ENCODE data around the gene CYP27B1.
"Not testable (repeated sequence)": the region's sequence is repeated elsewhere in the genome, so short reads cannot be mapped to it uniquely, and the experiment has no call there.

Gene CYP27B1

GRCh38 chr12:57783861-57784260 lies 17.0 kb upstream of the CYP27B1 start:
- DNase-seq (ENCODE audit: low spot score), result no peak

- DNase-seq (ENCODE audit: low spot score), result no peak
These were observed 16.6 kb upstream of the CYP27B1 start for GRCh38 chr12:57783466-57783801.

GRCh38 chr12:57782608-57783465 lies 16.0 kb upstream of the CYP27B1 start, which contains the start of gene TSFM:
Gene TSFM, plus strand, starts transcription at chr12:57782787. Its CDS starts 15 bp downstream, at chr12:57782802.
- DNase-seq (ENCODE audit: low spot score), result peak; percentile 82

DNA sequence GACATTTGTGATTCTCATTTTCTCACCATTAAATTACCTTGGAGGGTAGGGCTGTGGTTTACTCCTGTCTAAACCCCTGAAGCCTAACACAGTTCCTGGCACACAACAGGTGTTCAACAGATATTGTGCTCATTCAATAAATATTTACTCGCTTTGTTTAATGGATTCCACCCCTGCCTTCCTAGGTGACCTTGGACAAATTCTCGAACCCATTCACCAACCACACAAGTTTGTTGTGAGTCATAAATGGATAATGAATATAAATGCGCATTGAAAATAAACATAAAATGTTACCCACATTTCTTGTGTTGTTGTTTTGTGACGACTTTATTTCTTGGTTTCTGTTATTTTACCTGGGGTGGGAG lies 15.3 kb upstream of the CYP27B1 start:
- no peak for DNase-seq (ENCODE audit: low spot score)

DNA sequence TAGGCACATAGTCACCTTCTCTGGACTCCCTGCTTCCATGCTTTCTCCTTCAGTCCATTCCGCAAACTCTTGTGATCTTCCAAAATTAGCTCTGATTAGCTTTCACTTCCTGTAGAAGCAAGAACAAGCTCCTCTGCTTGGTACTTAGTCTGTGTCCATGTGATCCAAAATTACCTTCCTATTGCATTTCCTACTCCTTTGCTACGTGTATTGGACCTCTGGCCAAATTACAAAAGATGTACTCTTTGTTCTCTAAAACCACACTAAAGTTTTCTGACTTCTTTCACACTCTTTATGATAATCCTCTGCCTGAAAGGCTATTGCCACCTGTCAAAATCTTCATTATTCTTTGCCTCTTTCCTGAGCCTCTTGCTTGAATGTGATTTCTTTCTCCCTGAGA lies 14.9 kb upstream of the CYP27B1 start:
- DNase-seq (ENCODE audit: low spot score), result no peak

DNA sequence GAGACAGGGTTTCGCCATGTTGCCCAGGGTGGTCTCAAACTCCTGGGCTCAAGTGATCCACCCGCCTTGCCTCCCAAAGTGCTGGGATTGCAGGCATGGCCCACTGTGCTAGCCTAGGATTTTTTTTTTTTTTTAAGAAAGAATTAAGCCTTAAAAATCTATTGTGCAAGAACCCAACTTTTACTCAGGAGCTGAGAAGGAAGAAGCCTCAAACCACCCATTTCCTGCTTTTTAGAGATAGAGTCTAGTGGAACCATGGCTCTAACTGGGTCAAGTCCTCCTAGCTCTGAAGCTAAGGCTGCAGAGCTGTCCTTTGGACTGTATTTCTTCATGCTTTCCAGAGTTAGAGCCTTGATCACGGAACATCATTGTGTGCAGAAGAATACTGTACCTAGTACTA lies 14.4 kb upstream of the CYP27B1 start:
- DNase-seq (ENCODE audit: low spot score), result no peak

- DNase-seq (ENCODE audit: low spot score), result no peak
These were observed 13.5 kb upstream of the CYP27B1 start for GRCh38 chr12:57780284-57780897.

- no peak for DNase-seq (ENCODE audit: low spot score)
These were observed 12.9 kb upstream of the CYP27B1 start for GRCh38 chr12:57779736-57780135.

DNA sequence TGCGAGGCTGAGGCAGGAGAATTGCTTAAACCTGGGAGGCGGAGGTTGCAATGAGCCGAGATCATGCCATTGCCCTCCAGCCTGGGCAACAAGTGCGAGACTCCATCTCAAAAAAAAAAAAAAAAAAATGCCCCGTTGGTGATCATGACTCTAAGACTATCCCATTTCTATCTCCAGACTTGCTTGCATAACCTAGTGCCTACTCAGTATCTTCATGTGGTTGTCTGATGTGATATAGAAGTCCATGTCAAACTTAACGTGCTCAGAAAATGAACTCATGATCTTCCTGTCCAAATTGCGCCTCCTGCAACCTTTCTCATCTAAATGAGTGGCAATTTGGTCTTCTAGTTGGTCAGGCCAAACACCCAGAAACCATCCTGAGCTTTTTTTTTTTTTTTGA lies 11.0 kb upstream of the CYP27B1 start:
- DNase-seq (ENCODE audit: low spot score), result no peak

GRCh38 chr12:57777367-57777766 lies 10.5 kb upstream of the CYP27B1 start:
- DNase-seq (ENCODE audit: low spot score), result no peak

- no peak for DNase-seq (ENCODE audit: low spot score)
These were observed 9.3 kb upstream of the CYP27B1 start for GRCh38 chr12:57776247-57776587.

DNA sequence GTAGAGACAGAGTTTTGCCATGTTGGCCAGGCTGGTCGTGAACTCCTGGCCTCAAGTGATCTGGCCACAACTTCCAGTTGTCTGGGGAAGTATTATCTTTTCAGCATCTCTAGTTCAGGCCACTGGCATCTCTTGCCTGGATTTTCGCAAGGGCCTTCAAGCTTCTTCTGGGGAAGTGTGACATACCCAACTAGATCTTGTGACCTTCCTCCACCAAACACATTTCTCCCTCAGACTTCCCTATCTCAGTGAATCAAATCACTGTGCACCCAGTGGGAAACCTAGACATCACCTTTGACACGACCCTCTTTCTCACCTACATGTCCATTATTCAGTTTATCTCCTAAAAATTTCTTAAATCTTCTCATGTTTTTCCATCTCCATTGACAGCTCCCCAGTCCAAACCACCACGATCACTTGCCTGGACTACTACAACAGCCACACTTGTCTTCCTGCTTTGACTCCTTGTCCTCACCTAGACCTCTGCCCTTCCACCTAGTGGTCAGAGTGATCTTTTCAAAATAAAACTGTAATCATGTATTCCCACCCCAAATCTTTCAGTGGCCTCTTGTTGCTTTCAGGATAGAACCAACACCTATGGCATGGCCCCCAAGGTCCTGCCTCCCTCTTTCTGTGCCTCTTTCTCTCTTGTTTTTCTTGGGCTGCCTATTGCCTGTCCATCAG lies 8.8 kb upstream of the CYP27B1 start:
- no peak for DNase-seq (ENCODE audit: low spot score)

DNA sequence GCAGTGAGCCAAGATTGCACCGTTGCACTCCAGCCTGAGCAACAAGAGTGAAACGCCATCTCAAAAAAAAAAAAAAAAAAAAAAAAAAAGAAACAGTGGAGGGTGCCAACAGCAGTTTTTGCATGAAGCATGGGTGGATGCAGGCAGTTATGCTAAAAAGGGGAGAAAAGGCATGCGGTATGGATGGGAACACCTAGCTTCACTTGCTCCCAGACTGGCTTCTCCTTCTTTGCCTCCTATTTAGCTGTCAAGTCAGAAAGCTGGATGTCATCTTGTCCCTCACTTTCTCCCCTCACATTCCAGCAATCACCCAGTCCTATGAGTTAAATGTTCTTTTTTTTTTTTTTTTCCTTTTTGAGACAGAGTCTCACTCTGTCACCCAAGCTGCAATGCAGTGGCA lies 8.2 kb upstream of the CYP27B1 start:
- no peak for DNase-seq (ENCODE audit: low spot score)

DNA sequence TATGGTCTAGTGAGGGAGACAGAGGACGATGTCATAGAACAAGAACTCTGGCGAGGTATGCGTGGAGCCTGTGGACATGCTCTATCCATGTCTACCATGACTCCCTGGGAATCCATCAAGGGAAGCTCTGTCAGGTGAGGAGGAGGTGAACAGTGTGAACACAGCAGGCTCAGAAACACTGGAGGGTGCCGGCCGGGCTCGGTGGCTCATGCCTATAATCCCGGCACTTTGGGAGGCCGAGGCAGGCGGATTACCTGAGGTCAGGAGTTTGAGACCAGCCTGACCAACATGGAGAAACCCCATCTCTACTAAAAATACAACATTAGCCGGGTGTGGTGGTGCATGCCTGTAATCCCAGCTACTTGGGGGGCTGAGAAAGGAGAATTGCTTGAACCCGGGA lies 7.8 kb upstream of the CYP27B1 start:
- DNase-seq (ENCODE audit: low spot score), result not testable (repeated sequence)

GRCh38 chr12:57772429-57773322 lies 5.8 kb upstream of the CYP27B1 start, which contains the start of gene EEF1AKMT3:
Gene EEF1AKMT3, plus strand, starts transcription at chr12:57772614. Its CDS starts 111 bp downstream, at chr12:57772725.
- peak; percentile 51 for DNase-seq (ENCODE audit: low spot score)

DNA sequence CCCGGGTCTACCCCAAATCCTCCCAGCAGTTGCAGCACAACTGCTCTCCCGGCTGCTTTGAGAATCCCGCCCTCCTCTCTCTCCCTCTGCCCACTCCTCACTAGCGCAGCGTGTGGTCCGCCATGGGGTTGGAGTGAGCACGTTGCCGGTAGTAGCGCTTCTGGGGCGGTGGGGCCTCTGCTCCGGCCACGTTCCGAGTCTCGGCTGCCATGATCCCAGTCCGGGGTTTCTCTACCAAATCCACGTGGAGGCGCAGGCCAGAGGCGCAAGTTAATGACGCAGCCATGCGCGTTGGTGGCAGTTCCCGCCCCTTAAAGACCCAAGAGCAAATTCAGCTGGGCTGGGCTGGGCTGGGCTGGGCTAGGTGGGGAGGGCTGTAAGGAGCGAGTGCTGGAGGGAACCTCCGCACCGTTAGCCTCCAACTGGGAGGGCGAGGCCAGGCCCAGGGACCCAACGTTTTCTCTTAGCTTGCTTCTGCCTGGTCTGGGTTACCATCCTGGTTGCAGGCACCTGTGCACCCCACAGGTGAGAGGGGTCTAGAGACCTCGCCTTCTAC lies 5.1 kb upstream of the CYP27B1 start, which contains the start of gene METTL1:
TSS of gene METTL1 (minus strand) at position 233 of the 556 bp plus-strand sequence. CDS start at position 211, 22 bp downstream.
- peak; percentile 89 for DNase-seq (ENCODE audit: low spot score)

DNA sequence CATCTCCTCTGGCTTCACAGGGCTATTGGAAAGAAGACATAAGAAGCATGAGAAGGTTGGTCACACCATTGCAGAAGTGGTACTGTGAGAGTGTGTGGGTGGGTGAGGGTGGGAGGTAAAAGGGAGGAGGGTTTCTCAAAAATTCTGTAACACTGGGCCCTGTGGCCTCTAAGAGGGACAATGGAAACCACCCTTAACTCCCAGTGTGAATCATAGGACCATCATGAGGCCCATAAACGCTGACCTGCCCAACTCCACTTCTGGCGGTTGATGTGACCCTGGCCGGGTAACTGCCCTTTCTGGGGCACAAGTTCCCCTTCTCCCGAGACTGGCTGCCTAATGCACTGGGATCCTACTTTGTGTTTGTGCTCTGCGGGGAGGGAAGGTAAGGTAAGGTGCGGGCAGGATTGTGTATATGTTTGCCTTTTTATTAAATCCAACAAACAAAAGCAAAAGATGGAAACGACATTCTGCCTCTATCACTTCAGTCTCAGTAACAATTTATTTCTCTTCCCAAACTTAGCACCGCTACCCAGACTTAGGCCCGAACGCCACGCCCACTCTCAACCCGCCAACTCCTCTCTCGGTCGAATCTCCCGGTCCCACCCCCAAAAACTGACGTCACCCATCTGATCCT lies 4.5 kb upstream of the CYP27B1 start:
- DNase-seq (ENCODE audit: low spot score), result peak; percentile 84

- no peak for DNase-seq (ENCODE audit: low spot score)
These were observed 3.9 kb upstream of the CYP27B1 start for GRCh38 chr12:57770734-57771133.

DNA sequence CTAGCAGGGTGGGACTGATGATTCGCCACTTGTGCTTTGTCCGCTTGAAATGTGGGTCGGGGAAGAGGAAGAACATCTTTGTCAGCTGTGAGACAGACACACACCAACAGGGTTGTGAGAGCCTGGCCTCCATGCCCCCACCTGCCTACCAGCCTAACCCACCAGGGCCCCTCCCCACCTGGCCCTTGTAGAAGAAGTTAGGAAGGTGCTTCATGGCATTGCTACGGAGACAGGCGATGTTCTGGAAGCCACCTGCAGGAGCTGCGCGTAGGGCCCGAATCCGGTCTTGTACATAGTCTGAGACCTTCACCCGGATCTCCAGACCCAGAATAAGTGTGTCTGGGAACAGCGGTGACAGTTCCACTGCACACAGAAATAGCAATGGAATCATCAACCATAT lies 2.7 kb upstream of the CYP27B1 start:
- no peak for DNase-seq (ENCODE audit: low spot score)

- no peak for DNase-seq (ENCODE audit: low spot score)
These were observed 998 bp upstream of the CYP27B1 start for GRCh38 chr12:57767876-57768275.

DNA sequence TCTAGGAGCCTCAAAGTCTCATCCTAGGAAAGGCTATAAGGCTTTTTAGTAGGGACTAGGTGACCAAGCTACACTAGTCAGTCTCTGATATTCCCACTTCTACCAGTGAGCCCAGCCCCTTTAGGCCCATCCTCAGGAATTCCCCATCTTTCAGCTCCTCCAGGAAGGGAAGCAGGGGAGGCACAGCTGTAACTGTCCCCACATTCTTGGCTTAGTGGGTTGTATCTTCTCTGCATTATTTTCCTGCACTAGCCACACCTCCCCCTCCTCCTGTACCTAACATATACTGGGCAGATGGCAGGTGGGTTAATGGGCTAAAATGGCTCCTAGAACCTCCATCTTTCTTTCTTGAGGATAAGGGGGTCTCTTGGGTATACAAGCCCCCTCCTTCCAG lies 424 bp upstream of the CYP27B1 start:
- no peak for DNase-seq (ENCODE audit: low spot score)

Data from germinal center (tissue), 1 donor.